ENCODE measurements around the gene MRNIP.
"Not testable (repeated sequence)": the region's sequence is repeated elsewhere in the genome, so short reads cannot be mapped to it uniquely, and the experiment has no call there.

MRNIP gene

GRCh38 chr5:179887095-179887494 is 28.5 kb upstream of the MRNIP start:
- no peak for DNase-seq

GRCh38 chr5:179886190-179886911 is 27.7 kb upstream of the MRNIP start:
- DNase-seq, result no peak

- DNase-seq, result no peak
Observed at GRCh38 chr5:179885491-179886090, 27.0 kb upstream of the MRNIP start.

- DNase-seq, result no peak
Observed at GRCh38 chr5:179883163-179883562, 24.5 kb upstream of the MRNIP start.

GRCh38 chr5:179882338-179882737 is 23.7 kb upstream of the MRNIP start:
- no peak for DNase-seq

GRCh38 chr5:179880848-179881590 is 22.4 kb upstream of the MRNIP start:
- no peak for DNase-seq

GRCh38 chr5:179880066-179880650 is 21.5 kb upstream of the MRNIP start:
- DNase-seq, result no peak

- no peak for DNase-seq
Observed at GRCh38 chr5:179879690-179880010, 21.0 kb upstream of the MRNIP start.

- DNase-seq, result no peak
Observed at GRCh38 chr5:179879003-179879689, 20.5 kb upstream of the MRNIP start.

GRCh38 chr5:179878222-179879002 is 19.8 kb upstream of the MRNIP start:
- DNase-seq, result no peak

- DNase-seq, result no peak
Observed at GRCh38 chr5:179876610-179876952, 18.0 kb upstream of the MRNIP start.

GRCh38 chr5:179875741-179876609 is 17.4 kb upstream of the MRNIP start:
- DNase-seq, result no peak

- DNase-seq, result no peak
Observed at GRCh38 chr5:179874536-179875292, 16.1 kb upstream of the MRNIP start.

- DNase-seq, result no peak
Observed at GRCh38 chr5:179874136-179874535, 15.5 kb upstream of the MRNIP start.

- DNase-seq, result no peak
Observed at GRCh38 chr5:179873588-179874110, 15.0 kb upstream of the MRNIP start.

- no peak for DNase-seq
Observed at GRCh38 chr5:179872828-179873575, 14.4 kb upstream of the MRNIP start.

GRCh38 chr5:179872055-179872827 is 13.6 kb upstream of the MRNIP start:
- no peak for DNase-seq

- not testable (repeated sequence) for DNase-seq
Observed at GRCh38 chr5:179871533-179871932, 12.9 kb upstream of the MRNIP start.

GRCh38 chr5:179870952-179871351 is 12.3 kb upstream of the MRNIP start:
- DNase-seq, result no peak

Data from DMS53 (cell line).